Measurements from ENCODE around the gene RHCG.

The RHCG gene

DNA sequence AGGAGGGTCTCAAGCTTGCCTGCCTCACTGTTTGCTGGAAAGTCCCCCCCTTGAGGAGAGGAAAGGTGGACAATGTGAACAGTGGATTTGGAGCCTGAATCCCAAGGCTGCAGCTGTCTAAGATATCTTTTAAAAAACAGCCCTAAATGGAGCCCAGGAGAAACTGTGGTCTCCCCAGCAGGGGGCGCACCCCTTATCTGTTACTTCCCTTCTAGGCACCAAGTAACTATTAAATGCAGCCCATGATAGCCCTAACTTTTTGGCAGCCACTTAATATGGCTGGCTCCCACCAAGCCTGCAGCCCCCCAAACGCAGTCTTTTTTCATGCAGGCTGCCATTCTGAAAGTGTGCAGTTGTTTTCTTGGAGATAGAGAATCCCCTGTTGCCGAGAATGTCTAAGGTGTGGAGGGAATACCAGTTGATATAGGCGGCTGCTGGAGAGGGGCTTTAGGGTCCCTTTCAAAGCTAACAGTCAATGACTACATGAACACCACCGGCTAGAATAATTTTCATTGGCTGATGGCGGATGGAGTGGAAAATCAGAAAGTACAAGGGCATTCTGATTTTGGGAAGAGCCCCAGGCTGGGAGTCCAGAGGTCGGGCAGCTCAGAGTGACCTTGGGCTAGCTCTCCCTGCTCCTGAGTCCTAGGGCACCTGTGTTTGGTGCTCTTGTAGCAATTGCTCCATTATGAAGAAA is 1.3 kb downstream of the RHCG start:
- H3K4me1 ChIP-seq (ENCODE audit: insufficient read depth, low read length) = no peaks in the 10 kb centered on the region; the same call in 1 of the 2 replicates
- no peaks in the 10 kb centered on the region for H3K36me3 ChIP-seq (ENCODE audit: insufficient read depth, low read length)
- H3K9ac ChIP-seq (ENCODE audit: low read depth, low read length) = no peak overlapping the region
- H3K9me3 ChIP-seq (ENCODE audit: control insufficient read depth, insufficient read depth, low read length) = no peaks in the 10 kb centered on the region

- no peaks in the 10 kb centered on the region for H3K36me3 ChIP-seq (ENCODE audit: insufficient read depth, low read length)
- H3K9me3 ChIP-seq (ENCODE audit: control insufficient read depth, insufficient read depth, low read length) = no peaks in the 10 kb centered on the region
- H3K4me1 ChIP-seq (ENCODE audit: insufficient read depth, low read length) = no peaks in the 10 kb centered on the region; the same call in 1 of the 2 replicates
- no peak overlapping the region for H3K9ac ChIP-seq (ENCODE audit: low read depth, low read length)
These were observed 2.4 kb downstream of the RHCG start for GRCh38 chr15:89494031-89494430.

- no peaks in the 10 kb centered on the region for H3K9me3 ChIP-seq (ENCODE audit: control insufficient read depth, insufficient read depth, low read length)
- H3K9ac ChIP-seq (ENCODE audit: low read depth, low read length) = no peak overlapping the region
- H3K36me3 ChIP-seq (ENCODE audit: insufficient read depth, low read length) = no peaks in the 10 kb centered on the region
- no peaks in the 10 kb centered on the region; the same call in 1 of the 2 replicates for H3K4me1 ChIP-seq (ENCODE audit: insufficient read depth, low read length)
These were observed 3.3 kb downstream of the RHCG start for GRCh38 chr15:89492934-89493631.

DNA sequence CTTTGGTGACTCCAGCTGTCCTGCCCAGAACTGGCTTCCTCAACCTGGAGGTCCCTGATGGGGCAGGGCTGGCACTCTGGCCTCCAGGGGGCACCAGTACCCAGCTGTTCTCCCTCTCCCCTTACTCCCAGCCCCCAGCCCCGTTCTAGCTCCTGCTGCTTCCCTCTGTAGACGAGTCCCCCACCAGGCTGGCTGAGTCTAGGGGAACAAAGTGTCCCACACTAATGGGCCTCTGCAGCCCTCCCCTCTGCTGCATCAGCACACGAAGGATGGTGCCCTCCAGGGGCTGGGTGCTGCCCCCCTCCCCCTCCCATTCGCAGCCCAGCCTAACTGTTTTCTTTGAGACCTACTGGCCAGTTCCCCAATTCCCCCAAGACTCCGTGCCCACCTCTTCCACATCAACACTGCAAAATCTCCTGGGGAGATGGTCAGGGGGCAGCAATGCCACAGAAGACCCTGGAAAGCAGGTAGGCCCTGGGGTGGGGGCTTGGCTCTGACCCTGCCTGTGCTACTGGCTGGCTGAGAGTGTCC is 4.2 kb downstream of the RHCG start:
- Histone ChIP-seq H3K9ac (ENCODE audit: low read depth, low read length) (no peak overlapping the region), H3K4me1 (ENCODE audit: insufficient read depth, low read length) (no peaks in the 10 kb centered on the region; the same call in 1 of the 2 replicates), H3K36me3 (ENCODE audit: insufficient read depth, low read length) (no peaks in the 10 kb centered on the region), H3K9me3 (ENCODE audit: control insufficient read depth, insufficient read depth, low read length) (no peaks in the 10 kb centered on the region)

- Histone ChIP-seq H3K9me3 (ENCODE audit: control insufficient read depth, insufficient read depth, low read length) (no peaks in the 10 kb centered on the region), H3K9ac (ENCODE audit: low read depth, low read length) (no peak overlapping the region), H3K36me3 (ENCODE audit: insufficient read depth, low read length) (no peaks in the 10 kb centered on the region), H3K4me1 (ENCODE audit: insufficient read depth, low read length) (no peaks in the 10 kb centered on the region)
These were observed 5.5 kb downstream of the RHCG start for GRCh38 chr15:89490814-89491315.

- H3K9ac ChIP-seq (ENCODE audit: low read depth, low read length) = no peak overlapping the region
- H3K9me3 ChIP-seq (ENCODE audit: control insufficient read depth, insufficient read depth, low read length) = no peaks in the 10 kb centered on the region
- H3K4me1 ChIP-seq (ENCODE audit: insufficient read depth, low read length) = no peaks in the 10 kb centered on the region
- no peaks in the 10 kb centered on the region for H3K36me3 ChIP-seq (ENCODE audit: insufficient read depth, low read length)
These were observed 6.1 kb downstream of the RHCG start for GRCh38 chr15:89490081-89490813.

- Histone ChIP-seq H3K9me3 (ENCODE audit: control insufficient read depth, insufficient read depth, low read length) (no peaks in the 10 kb centered on the region), H3K9ac (ENCODE audit: low read depth, low read length) (no peak overlapping the region), H3K36me3 (ENCODE audit: insufficient read depth, low read length) (no peaks in the 10 kb centered on the region), H3K4me1 (ENCODE audit: insufficient read depth, low read length) (no peaks in the 10 kb centered on the region)
These were observed 7.0 kb downstream of the RHCG start for GRCh38 chr15:89489376-89489775.

GRCh38 chr15:89487791-89488190 is 8.6 kb downstream of the RHCG start:
- no peaks in the 10 kb centered on the region for H3K4me1 ChIP-seq (ENCODE audit: insufficient read depth, low read length)
- no peak overlapping the region for H3K9ac ChIP-seq (ENCODE audit: low read depth, low read length)
- H3K9me3 ChIP-seq (ENCODE audit: control insufficient read depth, insufficient read depth, low read length) = no peaks in the 10 kb centered on the region
- H3K36me3 ChIP-seq (ENCODE audit: insufficient read depth, low read length) = no peaks in the 10 kb centered on the region

- no peaks in the 10 kb centered on the region for H3K36me3 ChIP-seq (ENCODE audit: insufficient read depth, low read length)
- H3K4me1 ChIP-seq (ENCODE audit: insufficient read depth, low read length) = no peaks in the 10 kb centered on the region
- H3K9ac ChIP-seq (ENCODE audit: low read depth, low read length) = peak overlapping the region; percentile 41; the same call in 1 of the 2 replicates
- no peaks in the 10 kb centered on the region for H3K9me3 ChIP-seq (ENCODE audit: control insufficient read depth, insufficient read depth, low read length)
These were observed 9.7 kb downstream of the RHCG start for GRCh38 chr15:89486726-89487050.

- Histone ChIP-seq H3K9me3 (ENCODE audit: control insufficient read depth, insufficient read depth, low read length) (no peaks in the 10 kb centered on the region), H3K36me3 (ENCODE audit: insufficient read depth, low read length) (no peaks in the 10 kb centered on the region), H3K4me1 (ENCODE audit: insufficient read depth, low read length) (no peaks in the 10 kb centered on the region), H3K9ac (ENCODE audit: low read depth, low read length) (no peak overlapping the region)
These were observed 13.3 kb downstream of the RHCG start for GRCh38 chr15:89483079-89483478.

GRCh38 chr15:89482139-89482538 is 14.2 kb downstream of the RHCG start:
- Histone ChIP-seq H3K9ac (ENCODE audit: low read depth, low read length) (no peak overlapping the region), H3K36me3 (ENCODE audit: insufficient read depth, low read length) (no peaks in the 10 kb centered on the region), H3K4me1 (ENCODE audit: insufficient read depth, low read length) (no peaks in the 10 kb centered on the region), H3K9me3 (ENCODE audit: control insufficient read depth, insufficient read depth, low read length) (no peaks in the 10 kb centered on the region)

DNA sequence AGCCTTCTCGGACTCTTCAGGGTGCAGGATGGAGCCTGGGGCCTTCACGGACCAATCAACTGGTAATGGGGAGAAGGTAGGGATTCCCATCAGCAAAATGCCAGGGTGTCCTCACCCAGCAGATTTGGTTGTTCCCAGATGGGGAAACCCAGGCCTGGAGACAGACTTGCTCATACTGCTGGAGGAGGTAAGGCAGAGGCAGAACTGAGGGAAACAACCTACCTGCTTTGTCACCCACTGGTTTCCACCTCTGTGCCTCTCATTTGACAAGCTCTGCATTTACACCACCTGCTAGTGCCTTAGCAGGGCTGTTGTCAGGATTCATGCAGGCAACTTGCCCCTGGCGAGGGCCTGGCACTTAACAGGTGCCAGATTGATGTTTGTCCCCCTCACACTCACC is 15.9 kb downstream of the RHCG start:
- Histone ChIP-seq H3K9me3 (ENCODE audit: control insufficient read depth, insufficient read depth, low read length) (no peaks in the 10 kb centered on the region), H3K36me3 (ENCODE audit: insufficient read depth, low read length) (no peaks in the 10 kb centered on the region), H3K4me1 (ENCODE audit: insufficient read depth, low read length) (no peaks in the 10 kb centered on the region), H3K9ac (ENCODE audit: low read depth, low read length) (no peak overlapping the region)

- no peaks in the 10 kb centered on the region for H3K36me3 ChIP-seq (ENCODE audit: insufficient read depth, low read length)
- H3K4me1 ChIP-seq (ENCODE audit: insufficient read depth, low read length) = no peaks in the 10 kb centered on the region
- H3K9me3 ChIP-seq (ENCODE audit: control insufficient read depth, insufficient read depth, low read length) = no peaks in the 10 kb centered on the region
These were observed 17.2 kb downstream of the RHCG start for GRCh38 chr15:89479173-89479572.

GRCh38 chr15:89477411-89478242 is 18.8 kb downstream of the RHCG start:
- H3K4me1 ChIP-seq (ENCODE audit: insufficient read depth, low read length) = no peaks in the 10 kb centered on the region

More at GRCh38 chr15:89479173-89479572, 17.2 kb downstream of the RHCG start:
- H3K9ac ChIP-seq (ENCODE audit: low read depth, low read length) = no peak overlapping the region

More at GRCh38 chr15:89477411-89478242, 18.8 kb downstream of the RHCG start:
- Histone ChIP-seq H3K9me3 (ENCODE audit: control insufficient read depth, insufficient read depth, low read length) (no peaks in the 10 kb centered on the region), H3K9ac (ENCODE audit: low read depth, low read length) (no peak overlapping the region), H3K36me3 (ENCODE audit: insufficient read depth, low read length) (no peaks in the 10 kb centered on the region)
